CD4-positive, alpha-beta T cell (primary cell): ENCODE measurements around the gene CILP. TPM values are rescaled to one million over a fixed set of nuclear protein-coding genes. Genes with fewer than 3 reads are reported as not detected.
"Not testable (repeated sequence)": the region's sequence is repeated elsewhere in the genome, so short reads cannot be mapped to it uniquely, and the experiment has no call there.

ENCODE experiments used
- ATAC-seq: fragments of 200-7000 bp; cut with Tn5 transposase; one replicate; pipeline ENCODE4 v1.10.0; 2022; ENCODE audit warnings: mild to moderate bottlenecking; ENCODE audit not compliant: poor library complexity
- CTCF ChIA-PET: fragments of 350-600 bp; sonication (Branson Sonifier 250); formaldehyde crosslinking; loops from one replicate; lab custom pipeline; 2021; ENCODE audit warnings: antibody characterized with exemption, inconsistent platforms; lab: Charles Lee
- POLR2A ChIA-PET: fragments of 350-600 bp; sonication (Branson Sonifier 250); formaldehyde crosslinking; loops from one replicate; lab custom pipeline; 2021; ENCODE audit warnings: antibody characterized with exemption, inconsistent platforms; lab: Charles Lee
- DNase-seq, 14 experiments: peaks; one replicate each; pipeline ENCODE4 v3.0.0-alpha.2; 2013 to 2020; ENCODE audit warnings: mixed read lengths in 2 of 14
- H3K27ac ChIP-seq, 2 donors: one replicate each; pipeline versions ENCODE4 v1.5.1 to v1.7.0; 2013; ENCODE audit warnings: low read length in 2 of 2, low read depth in 1 of 2, mild to moderate bottlenecking in 1 of 2
- H3K27me3 ChIP-seq, 2 experiments: 1 replicate in 1 of 2; 2 replicates in 1 of 2; pipeline versions ENCODE4 v1.6.1 to v1.7.0; 2013; ENCODE audit warnings: low read length in 2 of 2, control low read depth in 1 of 2, mild to moderate bottlenecking in 1 of 2, moderate library complexity in 1 of 2; ENCODE audit not compliant: insufficient read depth in 2 of 2, control insufficient read depth in 1 of 2
- H3K36me3 ChIP-seq: one replicate; pipeline ENCODE4 v1.6.1; 2013; ENCODE audit warnings: low read length, control low read depth; ENCODE audit not compliant: insufficient read depth
- H3K4me1 ChIP-seq: one replicate; pipeline ENCODE4 v1.6.1; 2013; ENCODE audit warnings: low read length, control low read depth; ENCODE audit not compliant: insufficient read depth
- H3K4me3 ChIP-seq: one replicate; pipeline ENCODE4 v1.5.1; 2013; ENCODE audit warnings: mild to moderate bottlenecking, low read length, moderate library complexity
- H3K9me3 ChIP-seq, 2 experiments: 1 replicate in 1 of 2; 2 replicates in 1 of 2; pipeline versions ENCODE4 v1.6.1 to v1.7.0; 2013; ENCODE audit warnings: low read length in 2 of 2, mild to moderate bottlenecking in 2 of 2, control low read depth in 1 of 2, moderate library complexity in 1 of 2; ENCODE audit not compliant: control insufficient read depth in 1 of 2, insufficient read depth in 1 of 2
- H3K27ac Mint-ChIP-seq: one replicate; pipeline ENCODE4 v1.8.0; 2020; ENCODE audit warnings: mixed read lengths
- H3K27me3 Mint-ChIP-seq: one replicate; pipeline ENCODE4 v1.8.0; 2021; ENCODE audit warnings: mixed read lengths
- H3K36me3 Mint-ChIP-seq: one replicate; pipeline ENCODE4 v1.8.0; 2021; ENCODE audit warnings: low read depth, mixed read lengths
- H3K4me1 Mint-ChIP-seq: one replicate; pipeline ENCODE4 v1.8.0; 2021; ENCODE audit warnings: low read depth, mixed read lengths
- H3K4me3 Mint-ChIP-seq: one replicate; pipeline ENCODE4 v1.8.0; 2020; ENCODE audit warnings: mild to moderate bottlenecking, mixed read lengths
- H3K9me3 Mint-ChIP-seq: one replicate; pipeline ENCODE4 v1.8.0; 2020; ENCODE audit warnings: mixed read lengths
- CTCF ChIP-seq: fragments of 200-600 bp; IDR thresholded peaks from one replicate; pipeline ENCODE4 v1.8.0; 2022; ENCODE audit warnings: antibody characterized with exemption, mild to moderate bottlenecking
- intact Hi-C, 2 experiments: fragments of 100-400 bp; cut with DNase I in 1 of 2; cut with micrococcal nuclease in 1 of 2; formaldehyde crosslinking; loops; one replicate each; pipeline versions ENCODE4 v1.15.1 to v1.9.0; 2023 to 2025; cut with DNase I, micrococcal nuclease
- total RNA-seq, 174 experiments: library from RNA in 2 of 174; stranded (reverse) in 2 of 174; gene quantifications; one replicate each; pipeline ENCODE4 v1.2.3 and lab custom pipeline; 2021 to 2026

Gene CILP
- total RNA-seq, 2 experiments from 2014 or later, result 0.31 to 0.33 TPM

GRCh38 chr15:65231306-65231705, 20.0 kb upstream of the CILP start:
- no peak for TF ChIP-seq CTCF
- POLR2A ChIA-PET, result no interaction called here

GRCh38 chr15:65226901-65227300, 15.6 kb upstream of the CILP start:
- H3K27me3 Mint-ChIP-seq, DNase-seq, H3K4me3 ChIP-seq, H3K9me3 ChIP-seq, H3K27ac Mint-ChIP-seq, intact Hi-C loops, POLR2A ChIA-PET, CTCF ChIA-PET, H3K9me3 Mint-ChIP-seq, H3K4me1 ChIP-seq, H3K36me3 ChIP-seq, ATAC-seq, H3K4me1 Mint-ChIP-seq, H3K27ac ChIP-seq, H3K36me3 Mint-ChIP-seq, H3K4me3 Mint-ChIP-seq, H3K27me3 ChIP-seq: not testable (repeated sequence)

More at GRCh38 chr15:65231306-65231705, 20.0 kb upstream of the CILP start:
- Mint-ChIP-seq H3K36me3 (no peaks in the 10 kb centered on the region), H3K27me3 (no peaks in the 10 kb centered on the region), H3K27ac (no peak overlapping the region), H3K4me1 (no peaks in the 10 kb centered on the region), H3K4me3 (no peak overlapping the region), H3K9me3 (no peaks in the 10 kb centered on the region)
- Histone ChIP-seq H3K27me3 (no peaks in the 10 kb centered on the region), H3K4me1 (no peaks in the 10 kb centered on the region), H3K36me3 (no peaks in the 10 kb centered on the region), H3K27ac (no peak overlapping the region), H3K9me3 (no peaks in the 10 kb centered on the region), H3K4me3 (no peak overlapping the region)
- CTCF ChIA-PET, result no interaction called here
- intact Hi-C loops, result no loop called here
- DNase-seq (no peak), ATAC-seq (no peak)

- ATAC-seq (no peak), DNase-seq (no peak)
- POLR2A ChIA-PET, result interaction anchor here (0.6 kb wide), 1 partner anchor 9 kb away, joined by 3 read pairs; no protein-coding TSS in a partner anchor
- Histone ChIP-seq H3K27me3 (no peaks in the 10 kb centered on the region), H3K4me1 (no peaks in the 10 kb centered on the region), H3K9me3 (no peaks in the 10 kb centered on the region), H3K4me3 (no peak overlapping the region), H3K27ac (no peak overlapping the region), H3K36me3 (no peaks in the 10 kb centered on the region)
- Mint-ChIP-seq H3K27me3 (no peaks in the 10 kb centered on the region), H3K36me3 (no peaks in the 10 kb centered on the region), H3K4me3 (no peak overlapping the region), H3K27ac (no peak overlapping the region), H3K4me1 (no peaks in the 10 kb centered on the region), H3K9me3 (no peaks in the 10 kb centered on the region)
- CTCF ChIA-PET, result interaction anchor here (1.1 kb wide), 1 partner anchor 48 kb away, joined by 3 read pairs; no protein-coding TSS in a partner anchor
- no peak for TF ChIP-seq CTCF
- intact Hi-C loops, result no loop called here
Measured at GRCh38 chr15:65226221-65226620, 14.9 kb upstream of the CILP start.

GRCh38 chr15:65223996-65224395, 12.7 kb upstream of the CILP start:
- no peaks in the 10 kb centered on the region for H3K27me3 ChIP-seq
- H3K4me3 ChIP-seq, result no peak overlapping the region
- no peak overlapping the region for H3K27ac ChIP-seq
- TF ChIP-seq CTCF, result no peak
- intact Hi-C loops, result no loop called here
- Mint-ChIP-seq H3K36me3 (no peaks in the 10 kb centered on the region), H3K27me3 (no peaks in the 10 kb centered on the region), H3K4me3 (no peak overlapping the region), H3K4me1 (no peaks in the 10 kb centered on the region), H3K27ac (no peak overlapping the region), H3K9me3 (no peaks in the 10 kb centered on the region)
- ATAC-seq (no peak), DNase-seq (no peak)
- H3K9me3 ChIP-seq, result no peaks in the 10 kb centered on the region
- CTCF ChIA-PET, result no interaction called here
- H3K36me3 ChIP-seq, result no peaks in the 10 kb centered on the region
- POLR2A ChIA-PET, result no interaction called here
- no peaks in the 10 kb centered on the region for H3K4me1 ChIP-seq
